Mesothelial cell of epicardium (in vitro differentiated cells): Measurements from ENCODE around the gene GPR21. TPM values are rescaled to one million over a fixed set of nuclear protein-coding genes. Genes with fewer than 3 reads are reported as not detected.
A peak's percentile ranks its signal among the peaks of the same experiment; 100 is the strongest.

Experiments
- DNase-seq, 2 experiments: peaks; one replicate each; pipeline ENCODE4 v3.0.0; 2021; ENCODE audit warnings: low spot score in 2 of 2; ENCODE audit not compliant: unreplicated experiment in 2 of 2
- H3K27ac Mint-ChIP-seq: 2 replicates; pipeline ENCODE4 v1.8.0; 2021; ENCODE audit warnings: mixed read lengths
- H3K27me3 Mint-ChIP-seq: 2 replicates; pipeline ENCODE4 v1.8.0; 2021; ENCODE audit warnings: low read depth, mixed read lengths
- H3K36me3 Mint-ChIP-seq: 2 replicates; pipeline ENCODE4 v1.8.0; 2021; ENCODE audit warnings: mixed read lengths
- H3K4me1 Mint-ChIP-seq: 2 replicates; pipeline ENCODE4 v1.8.0; 2021; ENCODE audit warnings: mixed read lengths
- H3K4me3 Mint-ChIP-seq: 2 replicates; pipeline ENCODE4 v1.8.0; 2021; ENCODE audit warnings: mild to moderate bottlenecking, moderate library complexity, mixed read lengths
- H3K9me3 Mint-ChIP-seq: 2 replicates; pipeline ENCODE4 v1.8.0; 2021; ENCODE audit warnings: mixed read lengths
- CTCF ChIP-seq: fragments of 200-600 bp; sonication (generic); IDR thresholded peaks from one replicate; pipeline ENCODE4 v1.5.0; 2021; ENCODE audit warnings: antibody characterized with exemption; ENCODE audit not compliant: unreplicated experiment
- total RNA-seq: library from RNA; stranded (reverse); gene quantifications from 3 replicates; pipeline ENCODE4 v1.2.1, GENCODE V29; 2021

GPR21 gene
- 2.9 to 3.8 TPM (median 3.7 TPM) in 3 replicates for total RNA-seq

GRCh38 chr9:123033352-123033751, at the start of gene GPR21:
Gene GPR21, plus strand, starts transcription at chr9:123033667. Its CDS starts 900 bp downstream, at chr9:123034567.
- Mint-ChIP-seq H3K9me3 (no peaks in the 10 kb centered on the region), H3K36me3 (peaks cover 8% of the 10 kb centered on the region), H3K27ac (peak within 1 kb of the TSS; percentile 74), H3K27me3 (no peaks in the 10 kb centered on the region), H3K4me1 (peaks cover 23% of the 10 kb centered on the region), H3K4me3 (peak within 1 kb of the TSS; percentile 13)
- DNase-seq = no peak
- no peak for TF ChIP-seq CTCF

GRCh38 chr9:122986010-122986409, 47.5 kb upstream of the GPR21 start:
- H3K27me3 Mint-ChIP-seq = no peaks in the 10 kb centered on the region
- TF ChIP-seq CTCF = no peak
- no peak for DNase-seq

GRCh38 chr9:122988141-122988540, 45.3 kb upstream of the GPR21 start:
- no peaks in the 10 kb centered on the region for H3K4me1 Mint-ChIP-seq
- H3K27me3 Mint-ChIP-seq = no peaks in the 10 kb centered on the region
- no peak overlapping the region for H3K27ac Mint-ChIP-seq
- DNase-seq = no peak
- TF ChIP-seq CTCF = no peak
- no peak overlapping the region for H3K4me3 Mint-ChIP-seq
- H3K36me3 Mint-ChIP-seq = peaks cover 14% of the 10 kb centered on the region
- no peaks in the 10 kb centered on the region for H3K9me3 Mint-ChIP-seq

More at GRCh38 chr9:122986010-122986409, 47.5 kb upstream of the GPR21 start:
- no peaks in the 10 kb centered on the region for H3K9me3 Mint-ChIP-seq
- H3K27ac Mint-ChIP-seq = no peak overlapping the region
- no peak overlapping the region for H3K4me3 Mint-ChIP-seq
- H3K4me1 Mint-ChIP-seq = no peaks in the 10 kb centered on the region
- peaks cover 14% of the 10 kb centered on the region for H3K36me3 Mint-ChIP-seq

- Mint-ChIP-seq H3K36me3 (peaks cover 14% of the 10 kb centered on the region), H3K9me3 (no peaks in the 10 kb centered on the region), H3K27me3 (no peaks in the 10 kb centered on the region), H3K4me1 (no peaks in the 10 kb centered on the region), H3K4me3 (no peak overlapping the region), H3K27ac (no peak overlapping the region)
- no peak for DNase-seq
- TF ChIP-seq CTCF = no peak
Observed at GRCh38 chr9:122988920-122989621, 44.4 kb upstream of the GPR21 start.

GRCh38 chr9:122991370-122991830, 42.1 kb upstream of the GPR21 start:
- Mint-ChIP-seq H3K36me3 (peaks cover 10% of the 10 kb centered on the region), H3K27me3 (no peaks in the 10 kb centered on the region), H3K4me1 (no peaks in the 10 kb centered on the region), H3K27ac (no peak overlapping the region), H3K4me3 (no peak overlapping the region), H3K9me3 (no peaks in the 10 kb centered on the region)
- TF ChIP-seq CTCF = peak; percentile 76
- DNase-seq = no peak
